ENCODE measurements around the gene TMEM242. TPM values are rescaled to one million over a fixed set of nuclear protein-coding genes. Genes with fewer than 3 reads are reported as not detected.

The TMEM242 gene
- total RNA-seq, 1 experiment from 2014 or later = 8.7 TPM

GRCh38 chr6:157242791-157243190 is 80.5 kb downstream of the TMEM242 start:
- H3K9me3 Mint-ChIP-seq = peaks cover 10% of the 10 kb centered on the region
- H3K27ac Mint-ChIP-seq = no peak overlapping the region
- peaks cover 14% of the 10 kb centered on the region for H3K4me1 Mint-ChIP-seq
- ChIA-PET POLR2A (no interaction called here), CTCF (no interaction called here)
- H3K4me3 Mint-ChIP-seq = no peak overlapping the region
- TF ChIP-seq HMGXB4 (CRISPR knock-in tag; IDR thresholded peaks at IDR 0.05) = no peak
- no peak for TF ChIP-seq HMGA2 (CRISPR knock-in tag; IDR thresholded peaks at IDR 0.05)
- no peak for TF ChIP-seq NR2C2 (CRISPR knock-in tag; IDR thresholded peaks at IDR 0.05)
- TF ChIP-seq ZNF138 (CRISPR knock-in tag; conservative IDR thresholded peaks at IDR 0.05) = no peak
- no peak for TF ChIP-seq ZNF671 (CRISPR knock-in tag; IDR thresholded peaks at IDR 0.05)
- no peak for TF ChIP-seq CREM (CRISPR knock-in tag; IDR thresholded peaks at IDR 0.05)
- no peak for DNase-seq (ENCODE audit: low spot score)
- no peak for ATAC-seq
- no peaks in the 10 kb centered on the region; the same call in none of the 2 replicates for H3K27me3 Mint-ChIP-seq (ENCODE audit: low read depth)
- no peaks in the 10 kb centered on the region for H3K36me3 Mint-ChIP-seq

- Mint-ChIP-seq H3K4me1 (peaks cover 22% of the 10 kb centered on the region), H3K9me3 (peaks cover 10% of the 10 kb centered on the region), H3K27ac (no peak overlapping the region), H3K4me3 (no peak overlapping the region), H3K27me3 (ENCODE audit: low read depth) (peaks cover 12% of the 10 kb centered on the region), H3K36me3 (no peaks in the 10 kb centered on the region)
- ATAC-seq (no peak), DNase-seq (ENCODE audit: low spot score) (no peak)
- POLR2A ChIA-PET = no interaction called here
- CTCF ChIA-PET = no interaction called here
- no peak for TF ChIP-seq ATF3 (CRISPR knock-in tag; conservative IDR thresholded peaks at IDR 0.05)
- no peak for TF ChIP-seq ZNF317 (CRISPR knock-in tag; IDR thresholded peaks at IDR 0.05; ENCODE audit: borderline replicate concordance, low read depth)
- TF ChIP-seq RELA (CRISPR knock-in tag; IDR thresholded peaks at IDR 0.05; ENCODE audit: borderline replicate concordance) = no peak
- TF ChIP-seq ZNF416 (CRISPR knock-in tag; IDR thresholded peaks at IDR 0.05) = no peak
- no peak for TF ChIP-seq ZMAT4 (CRISPR knock-in tag; IDR thresholded peaks at IDR 0.05)
- no peak for TF ChIP-seq NFATC4 (CRISPR knock-in tag; IDR thresholded peaks at IDR 0.05)
- no peak for TF ChIP-seq ZNF425 (CRISPR knock-in tag; conservative IDR thresholded peaks at IDR 0.05)
- no peak for TF ChIP-seq AFF4 (CRISPR knock-in tag; IDR thresholded peaks at IDR 0.05; ENCODE audit: borderline replicate concordance)
- no peak for TF ChIP-seq FOXP1 (CRISPR knock-in tag; IDR thresholded peaks at IDR 0.05; ENCODE audit: borderline replicate concordance)
- no peak for TF ChIP-seq ARID4B (CRISPR knock-in tag; IDR thresholded peaks at IDR 0.05; ENCODE audit: borderline replicate concordance)
- no peak for TF ChIP-seq NR1H2 (CRISPR knock-in tag; IDR thresholded peaks at IDR 0.05)
- no peak for TF ChIP-seq GRHL2 (CRISPR knock-in tag; IDR thresholded peaks at IDR 0.05; ENCODE audit: insufficient replicate concordance, severe bottlenecking)
- TF ChIP-seq FOXP4 (CRISPR knock-in tag; IDR thresholded peaks at IDR 0.05) = no peak
- no peak for TF ChIP-seq CREM (CRISPR knock-in tag; IDR thresholded peaks at IDR 0.05)
Measured at GRCh38 chr6:157240960-157241311, 82.4 kb downstream of the TMEM242 start.
